Measurements from ENCODE around the gene PBX2.

DNA sequence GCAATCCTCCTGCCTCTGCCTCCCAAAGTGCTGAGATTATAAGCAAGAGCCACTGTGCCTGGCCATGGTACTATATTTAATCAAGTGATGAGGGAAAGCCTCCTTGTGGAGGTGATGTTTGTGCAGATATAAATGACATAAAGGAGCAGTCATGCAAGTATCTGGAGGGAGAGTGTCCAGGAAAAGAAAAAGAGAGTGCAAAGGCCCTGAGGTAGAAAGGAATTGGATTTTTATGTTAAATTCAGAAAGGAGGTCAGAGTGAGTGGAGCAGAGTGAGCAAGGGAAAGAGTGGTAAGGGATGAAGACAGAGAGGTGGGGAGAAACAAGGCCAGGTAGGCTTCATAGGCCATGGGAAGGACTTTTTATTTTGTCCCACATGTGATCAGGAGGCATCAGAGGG, 52.5 kb downstream of the PBX2 start:
- TF ChIP-seq ZNF274 (IDR thresholded peaks at IDR 0.05; ENCODE audit: low read depth, low read length) (no peak), SUZ12 (IDR thresholded peaks at IDR 0.05; ENCODE audit: extremely low read depth, insufficient read depth, insufficient read length) (no peak)
